HepG2 (cell line): Measurements from ENCODE around the gene KLF6. TPM values are rescaled to one million over a fixed set of nuclear protein-coding genes. Genes with fewer than 3 reads are reported as not detected.

Source experiments
- ATAC-seq: fragments of 200-7000 bp; cut with Tn5 transposase; 3 replicates; pipeline ENCODE4 v1.9.1; 2020; ENCODE audit warnings: mild to moderate bottlenecking, moderate library complexity
- BruUV-seq: library from RNA; stranded (reverse); fragments of 400-500 nt; replicated peaks from 2 replicates; lab custom pipeline; 2021; lab: Mats Ljungman, UMichigan
- CTCF ChIA-PET: fragments of 300-600 bp; formaldehyde crosslinking; extraction: SDS; loops from one replicate; lab custom pipeline; 2021; ENCODE audit warnings: low total read pairs, inconsistent platforms, low intra/inter-chr PET ratio; lab: Yijun Ruan, JAX
- POLR2A ChIA-PET: fragments of 350-600 bp; sonication (Branson Sonifier 250); formaldehyde crosslinking; loops from one replicate; lab custom pipeline; 2020; ENCODE audit warnings: antibody characterized with exemption, inconsistent platforms; lab: Yijun Ruan, JAX
- DNase-seq: peaks from one replicate; pipeline ENCODE4 v3.0.0-alpha.2; 2015; ENCODE audit warnings: low spot score
- FAIRE-seq: peaks from 3 replicates; lab custom pipeline; 2011; peaks lifted over from hg19 to GRCh38; lab: Jason Lieb, UNC
- H2AFZ ChIP-seq: one replicate; pipeline ENCODE4 v1.6.1; 2011; ENCODE audit warnings: low read length, inconsistent platforms
- H3K27ac ChIP-seq: fragments of 300-600 bp; 3 replicates; pipeline ENCODE4 v1.8.0; 2011; ENCODE audit warnings: mixed run types, mild to moderate bottlenecking, mixed read lengths, low read length, inconsistent platforms; ENCODE audit not compliant: insufficient read depth; ENCODE audit errors: extremely low read length
- H3K27me3 ChIP-seq, 2 experiments: fragments of 200-600 bp in 1 of 2; 2 replicates in 1 of 2; 3 replicates in 1 of 2; pipeline versions ENCODE4 v1.6.0 to v1.8.0; 2011; ENCODE audit warnings: low read length in 2 of 2, mild to moderate bottlenecking in 2 of 2, moderate library complexity in 2 of 2, inconsistent platforms in 1 of 2; ENCODE audit not compliant: insufficient read depth in 2 of 2, control insufficient read depth in 1 of 2
- H3K36me3 ChIP-seq, 2 experiments: fragments of 200-600 bp in 1 of 2; replicated peaks in 1 of 2; 2 replicates in 1 of 2; 3 replicates in 1 of 2; pipeline versions ENCODE4 v1.5.1 to v1.8.0; 2011; ENCODE audit warnings: low read length in 2 of 2, inconsistent platforms in 1 of 2; ENCODE audit not compliant: insufficient read depth in 2 of 2, control insufficient read depth in 1 of 2
- H3K4me1 ChIP-seq: 2 replicates; pipeline ENCODE4 v1.5.1; 2012; ENCODE audit warnings: low read length, inconsistent platforms; ENCODE audit not compliant: insufficient read depth
- H3K4me2 ChIP-seq: 2 replicates; pipeline ENCODE4 v1.6.0; 2011; ENCODE audit warnings: low read depth, low read length, inconsistent platforms
- H3K4me3 ChIP-seq, 3 experiments: fragments of 200-600 bp in 1 of 3; sonication (generic), shearing (Covaris generic) in 1 of 3; replicated peaks in 1 of 3; 2 replicates each; pipeline ENCODE4 v1.5.1; 2011 to 2016; ENCODE audit warnings: low read length in 3 of 3, inconsistent platforms in 2 of 3, low read depth in 2 of 3, mild to moderate bottlenecking in 2 of 3, control low read depth in 1 of 3, mixed read lengths in 1 of 3; ENCODE audit not compliant: insufficient read depth in 1 of 3
- H3K79me2 ChIP-seq: one replicate; pipeline ENCODE4 v1.6.1; 2011; ENCODE audit warnings: low read length, inconsistent platforms; ENCODE audit not compliant: insufficient read depth
- H3K9ac ChIP-seq: 2 replicates; pipeline ENCODE4 v1.6.0; 2011; ENCODE audit warnings: mild to moderate bottlenecking, low read depth, low read length, inconsistent platforms; ENCODE audit not compliant: insufficient read depth
- H3K9me3 ChIP-seq: 2 replicates; pipeline ENCODE4 v1.5.1; 2012; ENCODE audit warnings: mild to moderate bottlenecking, low read length
- H4K20me1 ChIP-seq: 2 replicates; pipeline ENCODE4 v1.6.0; 2011; ENCODE audit warnings: inconsistent platforms, mild to moderate bottlenecking, low read length, moderate library complexity; ENCODE audit not compliant: insufficient read depth
- FOSL2 ChIP-seq: sonication (generic); formaldehyde crosslinking; IDR thresholded peaks from 2 replicates; pipeline ENCODE4 v1.4.0; 2020; ENCODE audit warnings: missing genetic modification reagents
- HNF1A ChIP-seq, 2 experiments: sonication (generic) in 1 of 2; formaldehyde crosslinking in 1 of 2; IDR thresholded peaks; 2 replicates each; pipeline versions ENCODE4 v1.4.0 to v1.6.1; 2016 to 2020; ENCODE audit warnings: borderline replicate concordance in 1 of 2, low read depth in 1 of 2, mild to moderate bottlenecking in 1 of 2, missing genetic modification reagents in 1 of 2
- HOXA3 ChIP-seq: sonication (generic); formaldehyde crosslinking; IDR thresholded peaks from 2 replicates; pipeline ENCODE4 v1.5.0; 2020; ENCODE audit warnings: missing genetic modification reagents
- ZFP90 ChIP-seq: sonication (generic); formaldehyde crosslinking; IDR thresholded peaks from 2 replicates; pipeline ENCODE4 v1.8.0; 2022; ENCODE audit warnings: missing genetic modification reagents, mild to moderate bottlenecking, inconsistent platforms, borderline replicate concordance
- ZNF431 ChIP-seq: sonication (generic); formaldehyde crosslinking; IDR thresholded peaks from 2 replicates; pipeline ENCODE4 v1.9.0; 2022; ENCODE audit warnings: missing genetic modification reagents, low read depth, mild to moderate bottlenecking, borderline replicate concordance
- ZNF552 ChIP-seq: sonication (generic); formaldehyde crosslinking; IDR thresholded peaks from 2 replicates; pipeline ENCODE4 v1.9.0; 2022; ENCODE audit warnings: missing genetic modification reagents, mild to moderate bottlenecking, borderline replicate concordance
- ZNF7 ChIP-seq: IDR thresholded peaks from 2 replicates; pipeline ENCODE4 v1.6.1; 2016; ENCODE audit warnings: missing biosample characterization, missing genetic modification reagents
- WGBS: methylation state at CpG from one replicate; pipeline ENCODE4 v1.1.6; 2017; ENCODE audit warnings: low lambda C conversion rate; 5-methylcytosine and 5-hydroxymethylcytosine counted together
- in situ Hi-C: cut with HindIII; loops from 2 replicates; pipeline ENCODE4 v1.10.0; 2017; ENCODE audit warnings: low pct_unique_long_range_greater_than_20kb; ENCODE audit not compliant: extremely low pct_ligation_motif_present
- intact Hi-C: fragments of 100-400 bp; cut with micrococcal nuclease; formaldehyde crosslinking; loops from one replicate; pipeline ENCODE4 v1.10.0; 2022; ENCODE audit not compliant: unreplicated experiment
- polyA plus RNA-seq, 8 experiments: library from polyadenylated mRNA; depleted of rRNA in 3 of 8; stranded (reverse) in 7 of 8; unstranded in 1 of 8; fragments of >200 nt; fragmentation: Illumina TruSeq in 4 of 8; extraction: Trizol in 4 of 8; gene quantifications; 2 replicates each; pipeline versions ENCODE4 v1.2.1 to v1.2.3, GENCODE V29; 2011 to 2016; ENCODE audit warnings: low read depth in 4 of 8, missing spikeins in 1 of 8, mixed read lengths in 1 of 8; ENCODE audit not compliant: insufficient read depth in 1 of 8
- total RNA-seq, 5 experiments: library from RNA; depleted of rRNA; stranded (reverse); fragments of >200 nt; fragmentation: Illumina TruSeq; extraction: Trizol; gene quantifications; 2 replicates each; pipeline ENCODE4 v1.2.3, GENCODE V29; 2016; ENCODE audit warnings: low read depth in 1 of 5

The KLF6 gene
- total and polyA plus RNA-seq, 2 of the 13 experiments (the other 11 are each of a cell fraction or from before 2014, with no cell fraction given) = 27.0 to 71.9 TPM

GRCh38 chr10:3806603-3807002 is 21.6 kb upstream of the KLF6 start:
- peak; percentile 4 for FAIRE-seq

More at GRCh38 chr10:3806603-3807002, 21.6 kb upstream of the KLF6 start:
- peaks cover 90% of the 10 kb centered on the region for H3K4me1 ChIP-seq
- ChIA-PET CTCF (no interaction called here), POLR2A (interaction anchor here (1.6 to 7.9 kb wide), 2 partner anchors 10 to 22 kb away, joined by 3 to 217 read pairs; partner anchors contain the start of gene KLF6)
- H3K4me3 ChIP-seq = no peak overlapping the region
- H3K27me3 ChIP-seq = no peaks in the 10 kb centered on the region
- DNase-seq (peak; percentile 39), ATAC-seq (no peak)
- H3K9me3 ChIP-seq = no peaks in the 10 kb centered on the region
- WGBS = 24% methylated on average over 4 of the region's 5 CpGs
- intact Hi-C loops = no loop called here
- H3K4me2 ChIP-seq = no peak overlapping the region
- peak overlapping the region; percentile 63 for H2AFZ ChIP-seq
- no peak overlapping the region for H3K27ac ChIP-seq
- no peak overlapping the region for H3K9ac ChIP-seq
- H4K20me1 ChIP-seq = no peaks in the 10 kb centered on the region
- BruUV-seq = no TSS peak
- no peaks in the 10 kb centered on the region for H3K79me2 ChIP-seq
- in situ Hi-C loops = no loop called here
- TF ChIP-seq HOXA3 (no peak), FOSL2 (CRISPR knock-in tag) (0 out of 2 replicates have a peak, but pooled peaks have one; percentile 19), ZNF431 (CRISPR knock-in tag) (no peak), ZFP90 (CRISPR knock-in tag) (no peak), HNF1A (IDR thresholded peaks at IDR 0.05; ENCODE audit: low read depth) (no peak), HNF1A (CRISPR knock-in tag; IDR thresholded peaks at IDR 0.05; ENCODE audit: borderline replicate concordance) (no peak), ZNF552 (CRISPR knock-in tag) (no peak), ZNF7 (CRISPR knock-in tag) (0 out of 2 replicates have a peak, but pooled peaks have one; percentile 10)
- no peaks in the 10 kb centered on the region for H3K36me3 ChIP-seq
